ENCODE data around the gene SLC49A4. TPM values are rescaled to one million over a fixed set of nuclear protein-coding genes. Genes with fewer than 3 reads are reported as not detected.

Gene SLC49A4
- total RNA-seq, 4 donors from 2014 or later = 2.4 to 29.9 (median 20.1) TPM

DNA sequence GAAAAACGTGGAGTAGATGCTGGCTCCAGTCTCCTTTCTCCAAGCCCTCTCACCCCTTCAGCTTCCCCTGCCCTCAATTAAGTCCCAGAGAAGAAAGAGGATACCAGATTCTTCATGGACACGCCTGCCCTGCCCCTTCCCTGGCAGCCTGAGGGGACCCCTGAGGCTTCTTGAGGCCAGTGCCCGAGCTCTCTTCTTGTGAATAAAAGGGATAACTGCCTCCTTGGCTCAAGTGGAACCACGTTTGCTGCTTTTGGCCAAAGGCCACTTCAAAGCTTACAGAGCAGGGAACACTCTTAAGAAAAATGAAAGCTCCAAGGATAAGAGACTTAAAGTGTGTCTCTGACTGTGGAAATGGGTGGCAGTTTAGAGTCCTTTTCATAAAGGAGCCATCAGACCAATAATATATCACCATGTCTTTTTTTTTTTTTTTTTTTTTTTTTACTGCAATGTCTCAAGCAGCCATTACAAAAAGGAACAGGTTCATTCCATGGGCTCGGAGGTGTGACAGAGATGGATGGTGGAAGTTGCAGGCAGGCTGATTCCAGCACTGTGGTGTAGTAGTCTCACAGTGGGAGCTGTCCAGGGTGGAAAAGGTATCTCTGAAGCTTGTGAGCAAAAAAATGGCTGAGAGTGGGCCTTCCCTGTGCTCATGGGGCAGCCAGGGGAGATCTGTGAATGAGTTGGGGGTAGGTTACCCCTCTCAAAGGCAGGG lies 123.9 kb downstream of the SLC49A4 start:
- DNase-seq = no peak
- no peak for TF ChIP-seq EP300 (IDR thresholded peaks at IDR 0.05; ENCODE audit: low read depth)
- no peak for TF ChIP-seq POLR2AphosphoS5 (IDR thresholded peaks at IDR 0.05)
- TF ChIP-seq, protein P1, sequence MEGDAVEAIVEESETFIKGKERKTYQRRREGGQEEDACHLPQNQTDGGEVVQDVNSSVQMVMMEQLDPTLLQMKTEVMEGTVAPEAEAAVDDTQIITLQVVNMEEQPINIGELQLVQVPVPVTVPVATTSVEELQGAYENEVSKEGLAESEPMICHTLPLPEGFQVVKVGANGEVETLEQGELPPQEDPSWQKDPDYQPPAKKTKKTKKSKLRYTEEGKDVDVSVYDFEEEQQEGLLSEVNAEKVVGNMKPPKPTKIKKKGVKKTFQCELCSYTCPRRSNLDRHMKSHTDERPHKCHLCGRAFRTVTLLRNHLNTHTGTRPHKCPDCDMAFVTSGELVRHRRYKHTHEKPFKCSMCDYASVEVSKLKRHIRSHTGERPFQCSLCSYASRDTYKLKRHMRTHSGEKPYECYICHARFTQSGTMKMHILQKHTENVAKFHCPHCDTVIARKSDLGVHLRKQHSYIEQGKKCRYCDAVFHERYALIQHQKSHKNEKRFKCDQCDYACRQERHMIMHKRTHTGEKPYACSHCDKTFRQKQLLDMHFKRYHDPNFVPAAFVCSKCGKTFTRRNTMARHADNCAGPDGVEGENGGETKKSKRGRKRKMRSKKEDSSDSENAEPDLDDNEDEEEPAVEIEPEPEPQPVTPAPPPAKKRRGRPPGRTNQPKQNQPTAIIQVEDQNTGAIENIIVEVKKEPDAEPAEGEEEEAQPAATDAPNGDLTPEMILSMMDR (IDR thresholded peaks at IDR 0.05) = no peak
- no peak for TF ChIP-seq POLR2A (IDR thresholded peaks at IDR 0.05)
- intact Hi-C loops (cut with DNase I; ENCODE audit: low total_unique reads) = no loop called here
- Histone ChIP-seq H3K27ac (no peak overlapping the region), H3K9me3 (no peaks in the 10 kb centered on the region), H3K27me3 (peaks cover 45% of the 10 kb centered on the region), H3K36me3 (no peaks in the 10 kb centered on the region), H3K4me1 (peaks cover 5 to 11% (median 9%) of the 10 kb centered on the region in 4 donors), H3K4me3 (no peak overlapping the region)
- 51 to 96% methylated on average over 3 to 5 of the region's 5 CpGs for WGBS, 2 donors (ENCODE audit: low coverage in 1 of 2)
- in situ Hi-C loops (cut with MboI; ENCODE audit: low pct_ligation_motif_present in 1 of 4, low pct_unique_long_range_greater_than_20kb in 1 of 4, low sequenced_read_pairs in 3 of 4) = no loop called here

DNA sequence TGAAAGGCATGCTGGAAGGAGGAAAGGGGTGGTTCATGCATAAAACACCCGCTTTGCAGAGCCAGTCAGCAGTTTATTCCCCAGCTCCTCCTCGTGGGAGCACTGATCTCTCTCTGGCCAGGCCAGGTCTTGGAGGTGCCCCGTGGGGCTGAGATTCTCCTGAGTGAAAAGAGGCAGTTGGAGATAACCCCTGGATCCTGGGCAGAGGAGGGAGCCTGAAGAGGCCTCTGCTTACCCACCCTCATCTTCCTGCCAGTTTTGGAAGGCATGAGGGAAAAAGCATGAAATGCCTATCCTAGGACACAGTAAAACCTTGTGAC lies 124.4 kb downstream of the SLC49A4 start:
- intact Hi-C loops (cut with DNase I; ENCODE audit: low total_unique reads) = no loop called here
- Histone ChIP-seq H3K4me1 (peaks cover 5 to 11% (median 9%) of the 10 kb centered on the region in 4 donors), H3K9me3 (no peaks in the 10 kb centered on the region), H3K36me3 (no peaks in the 10 kb centered on the region), H3K4me3 (no peak overlapping the region), H3K27ac (no peak overlapping the region), H3K27me3 (peaks cover 50% of the 10 kb centered on the region)
- no peak for TF ChIP-seq EP300 (IDR thresholded peaks at IDR 0.05; ENCODE audit: low read depth)
- no peak for TF ChIP-seq POLR2A (IDR thresholded peaks at IDR 0.05)
- no peak for TF ChIP-seq POLR2AphosphoS5 (IDR thresholded peaks at IDR 0.05)
- TF ChIP-seq, protein P1 (IDR thresholded peaks at IDR 0.05) = no peak
- WGBS, 2 donors (ENCODE audit: low coverage in 1 of 2) = 51 to 55% methylated on average over 3 of the region's 3 CpGs
- no peak for DNase-seq
- in situ Hi-C loops (cut with MboI; ENCODE audit: low pct_ligation_motif_present in 1 of 4, low pct_unique_long_range_greater_than_20kb in 1 of 4, low sequenced_read_pairs in 3 of 4) = no loop called here

DNA sequence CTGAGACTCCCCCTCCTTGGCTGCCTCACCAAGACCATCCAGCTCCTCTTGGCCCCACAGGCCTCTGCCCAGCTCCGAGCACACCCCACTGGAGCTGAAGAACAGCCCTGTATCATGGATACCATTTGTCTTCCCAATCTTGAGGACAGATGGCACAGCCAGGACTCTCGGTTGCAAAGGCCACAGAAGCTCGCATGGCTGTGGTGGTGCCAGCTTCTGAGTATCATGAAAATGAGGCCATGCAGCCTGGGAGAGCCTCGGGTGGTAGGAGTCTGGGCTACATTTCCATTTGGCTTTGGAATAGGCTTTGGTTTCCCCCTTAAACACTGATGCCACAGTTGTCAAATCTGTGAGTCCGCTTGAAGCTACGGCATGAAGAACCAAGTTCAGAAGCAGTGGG lies 126.1 kb downstream of the SLC49A4 start:
- no peaks in the 10 kb centered on the region for H3K9me3 ChIP-seq
- no peak overlapping the region for H3K4me3 ChIP-seq
- peaks cover 5 to 11% (median 9%) of the 10 kb centered on the region in 4 donors for H3K4me1 ChIP-seq
- H3K36me3 ChIP-seq = no peaks in the 10 kb centered on the region
- peaks cover 52% of the 10 kb centered on the region for H3K27me3 ChIP-seq
- TF ChIP-seq POLR2AphosphoS5 (IDR thresholded peaks at IDR 0.05) = no peak
- no peak for TF ChIP-seq EP300 (IDR thresholded peaks at IDR 0.05; ENCODE audit: low read depth)
- TF ChIP-seq POLR2A (IDR thresholded peaks at IDR 0.05) = no peak
- TF ChIP-seq, protein P1 (IDR thresholded peaks at IDR 0.05) = no peak
- 83 to 90% methylated on average over 2 to 6 of the region's 6 CpGs for WGBS, 2 donors (ENCODE audit: low coverage in 1 of 2)
- no peak for DNase-seq
- in situ Hi-C loops (cut with MboI; ENCODE audit: low pct_ligation_motif_present in 1 of 4, low pct_unique_long_range_greater_than_20kb in 1 of 4, low sequenced_read_pairs in 3 of 4) (no loop called here), intact Hi-C loops (cut with DNase I; ENCODE audit: low total_unique reads) (no loop called here)
- no peak overlapping the region for H3K27ac ChIP-seq

DNA sequence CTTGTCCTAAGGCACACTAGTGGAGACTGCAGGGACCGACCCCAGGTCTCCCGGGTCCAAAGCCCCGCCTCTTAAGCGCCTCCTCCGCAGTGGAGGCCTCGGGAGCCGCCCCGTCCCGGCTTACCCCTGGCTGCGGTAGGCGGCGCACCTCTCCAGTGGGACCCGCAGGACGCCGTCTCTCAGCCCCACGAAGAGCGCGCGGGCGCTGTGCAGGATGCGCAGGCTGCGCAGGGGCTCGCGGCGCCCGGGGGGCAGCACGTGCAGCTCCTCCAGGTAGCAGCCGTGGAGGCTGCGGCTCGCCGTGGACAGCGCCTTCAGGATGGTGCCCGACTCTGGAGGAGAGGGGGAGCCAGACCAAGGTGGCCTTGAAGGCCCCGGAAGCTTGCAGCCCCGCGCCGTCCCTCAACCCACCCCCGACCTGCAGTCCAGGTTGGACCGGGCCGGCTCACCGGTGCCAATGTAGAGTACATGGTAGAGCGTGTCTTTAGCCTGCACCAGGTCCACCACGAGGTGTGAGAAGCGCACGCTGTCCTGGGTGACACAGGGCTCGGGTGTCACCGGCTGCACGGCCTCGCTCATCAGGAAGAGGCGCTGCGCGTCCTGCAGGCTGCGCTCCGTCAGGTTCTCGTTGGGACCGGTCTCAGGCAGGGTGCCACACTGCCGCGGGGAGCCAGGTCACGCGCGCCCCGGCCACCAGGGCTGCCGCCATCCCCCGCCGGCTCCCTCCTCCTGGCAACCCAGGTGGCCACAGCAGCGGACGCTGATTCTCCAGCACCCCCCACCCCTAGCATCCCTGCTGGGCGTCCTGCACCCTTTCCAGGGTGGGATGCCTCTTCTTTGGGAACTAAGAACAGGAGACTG lies 127.2 kb downstream of the SLC49A4 start:
- DNase-seq = no peak
- no peaks in the 10 kb centered on the region for H3K36me3 ChIP-seq
- H3K27me3 ChIP-seq = peaks cover 52% of the 10 kb centered on the region
- no peak for TF ChIP-seq POLR2AphosphoS5 (IDR thresholded peaks at IDR 0.05)
- TF ChIP-seq POLR2A (IDR thresholded peaks at IDR 0.05) = no peak
- TF ChIP-seq, protein P1 (IDR thresholded peaks at IDR 0.05) = no peak
- no peak for TF ChIP-seq EP300 (IDR thresholded peaks at IDR 0.05; ENCODE audit: low read depth)
- no peak overlapping the region for H3K27ac ChIP-seq
- 20 to 24% methylated on average over 1 to 41 of the region's 68 CpGs for WGBS, 2 donors (ENCODE audit: low coverage in 1 of 2)
- in situ Hi-C loops (cut with MboI; ENCODE audit: low pct_ligation_motif_present in 1 of 4, low pct_unique_long_range_greater_than_20kb in 1 of 4, low sequenced_read_pairs in 3 of 4) (no loop called here), intact Hi-C loops (cut with DNase I; ENCODE audit: low total_unique reads) (no loop called here)
- H3K4me1 ChIP-seq = peaks cover 5 to 11% (median 9%) of the 10 kb centered on the region in 4 donors
- peak overlapping the region in 1 of 4 donors; percentile 40 for H3K4me3 ChIP-seq
- H3K9me3 ChIP-seq = no peaks in the 10 kb centered on the region
